K562 (cell line): Measurements from ENCODE around the gene PBXIP1. TPM values are rescaled to one million over a fixed set of nuclear protein-coding genes. Genes with fewer than 3 reads are reported as not detected.

ENCODE experiments used
- GABPA ChIP-seq: fragments of 200-800 bp; sonication (Bioruptor generic); conservative IDR thresholded peaks from 2 replicates; pipeline ENCODE4 v1.6.1; 2016; ENCODE audit warnings: low read depth, missing genetic modification characterization, missing compliant biosample characterization
- ILF3 ChIP-seq: fragments of 450-650 bp; IDR thresholded peaks from 2 replicates; pipeline ENCODE4 v1.6.1; 2018; ENCODE audit warnings: antibody characterized with exemption, mild to moderate bottlenecking, moderate library complexity, borderline replicate concordance
- MGA ChIP-seq: fragments of 450-650 bp; IDR thresholded peaks from 2 replicates; pipeline ENCODE4 v1.6.1; 2016; ENCODE audit warnings: mild to moderate bottlenecking, moderate library complexity
- PRMT5 ChIP-seq: sonication (generic); formaldehyde crosslinking; IDR thresholded peaks from 2 replicates; pipeline ENCODE4 v1.5.0; 2020; ENCODE audit warnings: missing genetic modification reagents
- THRB ChIP-seq: fragments of 450-650 bp; formaldehyde crosslinking; conservative IDR thresholded peaks from 2 replicates; pipeline ENCODE4 v1.4.0; 2022; ENCODE audit warnings: mild to moderate bottlenecking, missing genetic modification characterization
- TRIM28 ChIP-seq: fragments of 450-650 bp; IDR thresholded peaks from 2 replicates; pipeline ENCODE4 v1.6.1; 2017
- ZNF311 ChIP-seq: fragments of 250-450 bp; sonication (Bioruptor Pico); IDR thresholded peaks from 2 replicates; pipeline ENCODE4 v1.4.0; 2020; ENCODE audit warnings: mild to moderate bottlenecking, moderate library complexity
- ZNF75A ChIP-seq: fragments of 450-650 bp; formaldehyde crosslinking; IDR thresholded peaks from 2 replicates; pipeline ENCODE4 v1.4.0; 2020; ENCODE audit warnings: mild to moderate bottlenecking
- ZNF830 ChIP-seq: fragments of 250-450 bp; sonication (Bioruptor Pico); IDR thresholded peaks from 2 replicates; pipeline ENCODE4 v1.5.0; 2021; ENCODE audit warnings: mild to moderate bottlenecking
- polyA plus RNA-seq, 8 experiments: library from polyadenylated mRNA; depleted of rRNA in 4 of 8; stranded (reverse) in 5 of 8; unstranded in 3 of 8; fragments of >200 nt; fragmentation: Nextera tagmentation in 2 of 8; fragmentation: Illumina TruSeq in 1 of 8; extraction: Ambion mirVana in 2 of 8; extraction: Trizol in 1 of 8; gene quantifications; 2 replicates each; pipeline versions ENCODE4 v1.2.1 to v1.2.3, GENCODE V29; 2011 to 2014; ENCODE audit warnings: inconsistent platforms in 1 of 8, missing spikeins in 1 of 8
- total RNA-seq, 7 experiments: library from RNA; depleted of rRNA in 6 of 7; stranded (reverse); fragments of >200 nt in 6 of 7; fragmentation: Illumina TruSeq in 2 of 7; extraction: Trizol in 2 of 7; gene quantifications; 2 replicates each; pipeline versions ENCODE4 v1.2.1 to v1.2.3, GENCODE V29; 2011 to 2021; ENCODE audit warnings: low replicate concordance in 1 of 7
- TF ChIP-seq, protein P1 (sequence below): sonication (generic); formaldehyde crosslinking; IDR thresholded peaks from 2 replicates; pipeline ENCODE4 v1.8.1; 2023; ENCODE audit warnings: mild to moderate bottlenecking, missing genetic modification reagents
- TF ChIP-seq, protein P2 (sequence below): fragments of 450-650 bp; conservative IDR thresholded peaks from 2 replicates; pipeline ENCODE4 v1.6.1; 2016; ENCODE audit warnings: missing genetic modification characterization, low read depth, mild to moderate bottlenecking, control low read depth, missing compliant biosample characterization

PBXIP1 gene
- total and polyA plus RNA-seq, 9 of the 15 experiments (the other 6 are each of a cell fraction or from before 2014, with no cell fraction given) = 0.13 to 8.3 (median 5.8) TPM

DNA sequence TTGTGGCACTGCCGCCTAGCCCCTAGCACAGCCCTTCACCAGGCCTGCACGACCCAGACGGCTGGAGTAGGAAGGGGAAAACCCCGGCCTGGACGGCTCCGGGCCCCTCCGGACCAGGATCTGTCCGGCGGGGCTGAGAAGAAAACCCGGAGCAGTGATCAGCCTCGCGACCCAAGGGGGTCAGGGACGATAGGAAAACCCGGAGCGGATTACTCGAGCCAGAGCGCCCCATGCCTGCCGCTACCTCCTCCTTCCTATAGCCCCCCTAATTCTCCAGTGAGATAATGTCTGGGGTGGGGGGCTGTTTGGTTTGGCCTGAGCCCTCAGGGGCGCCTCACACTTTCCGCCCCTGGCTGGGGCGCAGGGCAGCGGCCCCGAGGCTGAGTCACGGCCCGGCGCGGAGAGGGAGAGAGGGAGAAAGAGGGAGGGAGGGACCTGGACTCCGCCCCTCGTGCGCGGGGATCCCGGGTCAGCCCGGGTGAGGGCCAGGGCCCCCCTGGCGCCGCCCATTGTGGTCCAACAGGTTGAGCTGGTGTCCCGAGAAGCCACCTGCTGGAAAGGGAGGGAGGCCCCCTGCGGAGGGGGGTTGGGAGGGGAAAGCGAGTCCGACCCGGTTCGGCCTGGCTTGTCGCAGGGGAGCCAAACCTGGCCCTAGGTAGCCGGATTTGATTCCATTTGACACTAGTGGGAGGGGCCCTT is 45.0 kb upstream of the PBXIP1 start (continued):
- TF ChIP-seq MGA (peak; percentile 69; the same call in 1 of the 2 replicates), ZNF75A (no peak), ZNF830 (CRISPR knock-in tag) (peak; percentile 90), ZNF311 (CRISPR knock-in tag) (peak; percentile 58; the same call in 1 of the 2 replicates), TRIM28 (peak; percentile 69), THRB (peak; percentile 67), ILF3 (no peak), PRMT5 (CRISPR knock-in tag) (no peak), GABPA (tag) (peak; percentile 30; the same call in 1 of the 2 replicates)
- TF ChIP-seq, protein P1, sequence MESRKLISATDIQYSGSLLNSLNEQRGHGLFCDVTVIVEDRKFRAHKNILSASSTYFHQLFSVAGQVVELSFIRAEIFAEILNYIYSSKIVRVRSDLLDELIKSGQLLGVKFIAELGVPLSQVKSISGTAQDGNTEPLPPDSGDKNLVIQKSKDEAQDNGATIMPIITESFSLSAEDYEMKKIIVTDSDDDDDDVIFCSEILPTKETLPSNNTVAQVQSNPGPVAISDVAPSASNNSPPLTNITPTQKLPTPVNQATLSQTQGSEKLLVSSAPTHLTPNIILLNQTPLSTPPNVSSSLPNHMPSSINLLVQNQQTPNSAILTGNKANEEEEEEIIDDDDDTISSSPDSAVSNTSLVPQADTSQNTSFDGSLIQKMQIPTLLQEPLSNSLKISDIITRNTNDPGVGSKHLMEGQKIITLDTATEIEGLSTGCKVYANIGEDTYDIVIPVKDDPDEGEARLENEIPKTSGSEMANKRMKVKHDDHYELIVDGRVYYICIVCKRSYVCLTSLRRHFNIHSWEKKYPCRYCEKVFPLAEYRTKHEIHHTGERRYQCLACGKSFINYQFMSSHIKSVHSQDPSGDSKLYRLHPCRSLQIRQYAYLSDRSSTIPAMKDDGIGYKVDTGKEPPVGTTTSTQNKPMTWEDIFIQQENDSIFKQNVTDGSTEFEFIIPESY (CRISPR knock-in tag) = peak; percentile 59; the same call in 1 of the 2 replicates
- TF ChIP-seq, protein P2, sequence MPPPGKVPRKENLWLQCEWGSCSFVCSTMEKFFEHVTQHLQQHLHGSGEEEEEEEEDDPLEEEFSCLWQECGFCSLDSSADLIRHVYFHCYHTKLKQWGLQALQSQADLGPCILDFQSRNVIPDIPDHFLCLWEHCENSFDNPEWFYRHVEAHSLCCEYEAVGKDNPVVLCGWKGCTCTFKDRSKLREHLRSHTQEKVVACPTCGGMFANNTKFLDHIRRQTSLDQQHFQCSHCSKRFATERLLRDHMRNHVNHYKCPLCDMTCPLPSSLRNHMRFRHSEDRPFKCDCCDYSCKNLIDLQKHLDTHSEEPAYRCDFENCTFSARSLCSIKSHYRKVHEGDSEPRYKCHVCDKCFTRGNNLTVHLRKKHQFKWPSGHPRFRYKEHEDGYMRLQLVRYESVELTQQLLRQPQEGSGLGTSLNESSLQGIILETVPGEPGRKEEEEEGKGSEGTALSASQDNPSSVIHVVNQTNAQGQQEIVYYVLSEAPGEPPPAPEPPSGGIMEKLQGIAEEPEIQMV (tag) = no peak
